NCI-H510A (cell line): ENCODE measurements around the gene EEFSEC.
"Not testable (repeated sequence)": the region's sequence is repeated elsewhere in the genome, so short reads cannot be mapped to it uniquely, and the experiment has no call there.

Experiments
- DNase-seq: peaks from one replicate; lab custom pipeline; 2025; lab: John Stamatoyannopoulos, UW

Gene EEFSEC

DNA sequence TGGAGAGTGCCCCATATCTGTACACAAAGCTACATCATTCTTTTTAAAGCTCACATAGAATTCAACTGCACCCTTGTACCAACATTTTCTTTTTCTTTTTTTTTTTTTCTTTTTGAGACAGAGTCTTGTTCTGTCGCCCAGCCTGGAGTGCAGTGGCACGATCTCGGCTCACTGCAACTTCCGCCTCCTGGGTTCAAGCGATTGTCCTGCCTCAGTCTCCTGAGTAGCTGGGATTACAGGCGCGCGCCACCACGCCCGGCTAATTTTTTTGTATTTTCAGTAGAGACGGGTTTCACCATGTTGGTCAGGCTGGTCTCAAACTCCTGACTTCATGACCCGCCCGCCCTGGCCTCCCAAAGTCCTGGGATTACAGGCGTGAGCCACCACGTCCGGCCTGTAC, 1.1 kb downstream of the EEFSEC start:
- not testable (repeated sequence) for DNase-seq

DNA sequence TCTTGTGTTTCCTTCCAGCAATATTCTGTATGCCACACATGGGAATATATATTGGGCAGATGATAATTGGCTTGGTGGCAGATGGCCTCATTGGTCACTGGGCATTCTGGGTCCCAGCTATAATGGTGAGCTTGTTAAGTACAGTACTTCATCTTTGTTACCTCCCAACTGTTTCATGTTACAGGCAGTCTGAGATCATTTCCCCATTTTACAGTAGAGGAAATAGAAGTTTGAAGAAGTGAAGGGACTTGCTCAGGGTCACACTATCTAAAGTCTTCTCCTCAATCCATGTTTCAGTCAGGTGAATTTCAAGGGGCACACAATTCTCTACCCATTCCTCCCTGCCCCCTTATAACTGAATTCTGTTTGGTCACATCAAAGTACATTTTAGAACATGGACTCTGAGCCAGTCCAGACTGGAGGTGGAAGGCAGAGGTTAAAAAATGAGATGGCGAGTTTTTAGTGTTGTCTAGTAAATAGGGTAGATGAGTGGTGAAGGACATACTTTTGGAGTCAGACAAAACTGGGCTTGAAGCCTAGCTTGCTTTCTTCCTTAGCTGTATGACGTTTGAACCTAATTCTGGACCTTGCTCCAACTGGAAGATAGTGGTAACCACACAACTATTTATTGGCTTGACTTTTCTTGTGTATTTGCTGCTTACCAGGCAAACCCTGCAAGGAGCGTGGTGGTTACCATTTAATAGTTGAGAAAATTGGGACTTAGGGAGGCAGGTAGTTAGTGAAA, 2.5 kb downstream of the EEFSEC start:
- no peak for DNase-seq

DNA sequence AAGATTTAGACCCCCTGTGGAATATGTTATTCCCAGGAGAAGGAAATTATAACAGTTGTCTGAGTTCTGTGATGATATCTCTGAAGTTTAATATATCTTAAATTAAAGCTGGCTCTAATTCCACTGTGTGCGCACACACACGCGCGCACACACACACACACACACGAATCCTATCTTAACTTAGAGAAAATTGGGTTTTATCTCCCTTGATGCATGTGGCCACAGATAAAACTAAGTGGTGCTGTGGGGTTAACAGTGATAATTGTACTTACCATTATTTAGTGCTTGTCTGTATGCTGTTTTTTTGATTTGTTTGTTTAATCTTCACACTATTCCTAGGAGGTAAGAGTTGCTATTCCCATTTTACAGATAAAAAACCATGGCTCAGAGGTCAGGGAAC, 7.4 kb downstream of the EEFSEC start:
- DNase-seq, result no peak

DNA sequence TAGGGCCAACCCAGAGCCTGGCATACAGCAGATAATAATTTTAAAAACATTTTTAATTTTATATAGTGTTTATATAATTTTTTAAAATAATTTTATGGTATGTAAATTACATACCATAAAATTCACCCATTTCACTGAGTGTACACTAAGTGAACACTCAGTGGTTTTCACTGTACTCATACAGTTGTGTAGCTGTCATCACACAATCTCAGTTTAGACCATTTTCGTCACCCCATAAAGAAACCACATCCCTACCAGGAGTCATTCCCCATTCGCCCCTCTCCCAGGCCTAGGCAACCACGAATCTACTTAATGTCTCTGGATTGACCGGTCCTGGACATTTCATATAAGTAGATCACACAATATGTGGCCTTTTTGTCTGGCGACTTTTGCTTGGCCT, 10.2 kb downstream of the EEFSEC start:
- DNase-seq, result no peak

DNA sequence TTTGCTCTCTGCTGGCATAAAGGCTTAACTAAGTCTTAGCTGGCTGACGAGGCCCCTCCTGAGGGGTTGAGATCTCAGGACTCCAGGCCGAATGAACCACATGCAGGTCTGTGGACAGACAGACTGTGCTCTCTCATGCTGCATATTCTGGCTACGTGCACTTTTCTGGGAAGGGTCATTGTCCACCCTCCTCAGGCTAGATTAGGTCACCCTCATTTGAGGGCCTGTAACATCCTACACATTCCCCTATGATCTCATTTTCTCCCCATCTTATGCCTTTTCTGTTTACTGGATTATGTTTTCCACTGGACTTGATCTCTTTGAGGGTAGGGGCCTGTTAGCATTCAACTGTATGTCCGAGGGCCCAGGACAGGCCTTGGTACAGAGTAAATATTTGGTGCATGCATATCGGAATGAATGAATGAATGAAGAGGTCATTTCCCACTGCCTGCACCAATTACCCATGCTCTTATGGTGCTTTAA, 13.7 kb downstream of the EEFSEC start:
- DNase-seq, result no peak

DNA sequence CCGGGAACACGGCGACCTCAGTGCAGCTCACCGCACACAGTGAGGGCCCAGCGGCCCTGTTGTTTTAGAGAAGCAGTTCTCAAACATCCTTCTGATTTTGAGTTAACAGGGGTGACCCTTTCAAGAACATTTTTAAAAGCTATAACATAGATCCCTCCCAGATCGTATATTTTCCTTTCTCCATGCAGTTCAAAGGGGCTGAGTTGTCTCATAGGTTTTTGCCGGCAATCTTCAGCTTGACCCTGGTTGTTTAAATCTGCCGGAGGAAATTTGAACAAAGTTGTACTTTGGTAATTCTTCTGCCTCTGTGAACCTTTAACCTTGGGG, 14.3 kb downstream of the EEFSEC start:
- no peak for DNase-seq

DNA sequence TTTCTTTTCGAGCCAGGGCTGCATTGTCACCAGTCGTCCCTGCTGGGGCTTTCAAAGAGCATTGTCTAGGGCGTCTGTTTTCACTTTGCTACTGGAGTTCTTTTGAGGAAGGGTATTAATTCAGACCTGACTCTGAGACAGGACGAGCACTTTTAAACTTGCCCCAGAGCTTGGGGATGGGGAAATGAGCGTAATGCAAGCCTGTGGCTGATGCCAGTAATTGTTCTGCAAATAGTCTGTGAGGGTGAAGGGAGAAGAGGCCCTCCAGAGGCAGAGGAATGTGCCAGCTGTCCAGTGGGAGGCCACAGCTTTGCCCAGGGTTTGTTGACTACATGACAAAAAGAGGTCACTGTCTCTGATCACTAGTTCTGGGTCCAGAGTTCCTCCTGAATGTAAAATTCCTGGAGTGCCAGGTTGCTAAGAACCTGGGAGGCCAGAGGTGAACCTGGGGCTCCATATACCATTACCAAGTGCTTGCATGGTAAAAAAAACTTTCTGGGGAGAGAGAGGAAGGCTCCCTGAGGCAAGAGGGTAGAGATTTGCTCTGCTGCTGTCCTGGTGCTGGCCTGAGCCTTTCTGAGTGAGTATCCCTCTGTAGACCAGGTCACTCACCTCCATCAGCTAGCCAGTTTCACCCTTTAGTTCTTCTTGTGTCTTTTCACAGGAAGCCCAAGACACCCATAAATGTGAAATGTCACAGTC, 14.8 kb downstream of the EEFSEC start:
- no peak for DNase-seq

DNA sequence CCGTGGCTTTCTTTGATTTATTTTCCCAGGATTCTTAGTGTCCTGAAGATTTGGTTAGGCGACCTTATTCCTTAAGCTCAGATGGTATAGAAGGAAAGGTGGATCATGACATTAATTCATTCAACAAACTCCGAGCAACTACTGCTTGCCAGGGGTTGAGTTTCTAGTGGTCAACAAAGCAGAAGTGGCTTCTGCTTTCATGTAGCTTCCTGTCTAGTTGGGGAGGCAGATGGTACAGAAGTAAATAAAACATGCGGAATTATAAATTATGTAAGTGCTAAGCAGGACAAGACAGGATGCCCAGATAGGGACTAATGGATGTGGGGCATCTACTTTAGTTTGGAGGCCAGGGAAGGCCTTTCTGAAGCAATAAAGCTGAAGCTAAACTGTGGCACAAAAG, 15.6 kb downstream of the EEFSEC start:
- DNase-seq, result no peak

DNA sequence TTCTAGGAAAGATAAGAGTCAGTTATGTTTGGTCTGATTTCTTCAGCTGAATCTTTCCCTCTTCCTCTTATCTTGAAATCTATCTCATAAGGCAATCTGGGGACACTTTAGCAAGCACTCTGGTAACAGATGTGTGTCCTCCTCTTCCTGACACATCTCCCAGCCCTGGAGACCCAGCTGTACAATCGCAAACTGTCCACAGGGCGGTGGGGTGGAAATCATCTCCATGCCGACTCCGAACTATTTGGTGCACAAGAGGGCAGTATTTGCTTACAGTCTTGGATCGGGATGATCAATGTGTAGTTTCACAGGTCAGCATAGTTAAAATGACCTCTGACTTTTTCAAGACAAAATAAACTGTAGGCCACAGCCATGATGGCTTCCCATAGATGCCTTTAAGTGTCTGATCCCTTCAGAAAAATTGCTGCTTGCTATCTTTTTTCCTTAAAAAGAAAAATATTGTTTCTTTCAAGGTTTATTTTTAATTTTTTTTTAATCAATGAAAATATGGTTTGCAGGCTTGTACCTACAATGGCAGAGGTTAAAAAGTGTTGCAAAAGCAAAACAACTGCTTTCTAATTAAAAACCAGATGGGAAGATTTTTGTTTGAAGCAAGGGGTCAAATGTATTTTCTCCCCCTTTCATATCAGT, 17.7 kb downstream of the EEFSEC start:
- no peak for DNase-seq

DNA sequence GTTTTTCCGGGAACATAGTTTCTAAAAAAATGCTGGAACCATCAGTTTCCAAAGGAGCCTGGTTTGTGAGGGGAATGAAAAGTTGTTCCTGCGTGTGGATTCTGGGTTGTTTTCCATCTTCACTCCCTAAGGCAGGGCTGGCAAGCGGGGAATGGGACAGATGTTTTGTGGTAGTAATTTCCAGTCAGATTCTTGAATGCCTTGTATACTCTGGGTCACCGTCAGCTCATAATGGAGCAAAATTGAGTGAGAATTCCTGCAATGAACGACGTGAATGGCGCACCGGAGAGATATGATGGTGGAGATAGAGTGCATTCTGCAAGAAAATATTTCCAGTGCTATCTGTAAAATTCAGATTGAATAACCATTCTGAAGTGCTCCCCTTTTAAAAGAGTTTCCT, 19.9 kb downstream of the EEFSEC start:
- no peak for DNase-seq

DNA sequence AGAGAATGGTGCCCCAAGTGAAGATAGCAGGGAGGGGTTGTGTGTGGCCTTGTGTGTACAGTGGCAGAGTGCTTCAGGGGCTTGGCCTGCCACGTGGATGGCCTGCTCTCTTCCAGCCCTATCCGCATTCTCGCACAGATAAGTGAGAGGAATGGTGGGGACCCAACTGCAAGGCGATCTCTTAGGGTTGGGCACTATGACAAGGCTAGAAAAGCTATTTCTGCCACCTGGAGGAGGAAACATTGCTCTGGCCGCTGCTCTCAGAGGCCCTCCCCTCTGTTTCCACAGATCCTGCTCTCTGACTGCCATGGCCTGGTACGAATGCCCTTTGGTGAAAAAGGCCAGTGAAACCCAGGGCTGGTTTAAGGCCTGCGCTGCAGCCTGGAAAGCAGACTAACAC, 20.6 kb downstream of the EEFSEC start:
- no peak for DNase-seq

DNA sequence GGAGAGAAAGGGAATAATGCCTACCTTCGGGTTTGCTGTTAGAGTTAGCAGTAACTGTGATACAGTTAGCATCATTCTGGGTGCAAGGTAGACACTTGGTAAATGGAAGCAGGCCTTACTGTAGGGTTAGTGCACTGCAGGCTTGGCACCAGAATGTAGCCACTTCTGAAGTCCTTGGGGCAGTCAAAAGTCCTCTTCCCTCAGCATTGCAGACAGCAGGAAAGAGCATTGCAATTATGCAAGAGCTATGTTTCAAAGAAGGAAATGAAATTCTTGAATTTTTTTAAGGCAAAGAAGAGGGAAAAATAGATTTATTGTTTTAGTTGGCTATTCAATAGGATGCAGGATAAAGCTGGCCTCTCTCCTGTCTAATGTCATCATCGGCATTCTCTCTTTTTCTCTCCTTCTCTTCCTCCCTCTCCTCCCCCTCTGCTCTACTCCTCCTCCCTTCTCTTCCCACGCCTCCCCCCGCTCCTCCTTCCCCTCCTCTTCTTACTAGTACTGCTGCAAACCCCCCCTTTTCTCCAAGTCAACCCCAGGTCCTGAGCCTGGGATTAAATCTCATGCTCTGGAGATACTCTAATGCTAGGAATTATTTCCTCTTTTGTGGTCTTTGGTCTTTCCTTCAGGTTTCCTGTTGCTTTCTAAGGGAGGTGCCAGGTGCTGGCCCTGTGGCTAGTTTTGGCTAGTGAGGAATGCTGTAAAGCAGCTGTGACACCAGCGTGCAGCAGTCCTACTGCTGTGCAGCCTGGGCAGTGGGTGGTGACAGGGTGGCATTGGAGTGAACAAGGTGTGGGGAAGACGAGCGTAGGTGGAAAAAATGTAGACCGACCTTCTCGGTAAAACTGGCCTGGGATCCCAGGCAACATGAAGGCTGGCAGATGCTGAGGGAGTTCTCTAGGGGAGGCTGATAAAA, 21.7 kb downstream of the EEFSEC start:
- DNase-seq, result no peak

DNA sequence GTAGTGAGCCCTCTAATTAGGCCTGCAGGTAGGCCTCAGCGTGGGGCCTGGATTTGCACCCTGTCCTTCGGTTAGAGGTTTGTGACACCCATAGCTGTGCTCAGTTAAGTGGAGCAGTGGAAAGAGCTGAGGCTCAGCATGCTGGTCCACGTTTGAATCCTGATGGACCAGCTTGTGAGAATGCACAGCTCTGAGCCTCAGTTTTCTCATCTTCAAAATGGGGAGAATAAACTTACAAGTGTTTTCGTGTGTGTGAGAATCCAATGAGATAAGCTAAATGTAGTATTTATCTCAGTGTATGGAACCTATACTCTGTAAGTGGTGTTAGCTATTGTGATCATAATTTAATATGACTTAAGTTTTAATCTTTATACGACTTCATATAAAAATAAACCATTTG, 22.5 kb downstream of the EEFSEC start:
- no peak for DNase-seq

DNA sequence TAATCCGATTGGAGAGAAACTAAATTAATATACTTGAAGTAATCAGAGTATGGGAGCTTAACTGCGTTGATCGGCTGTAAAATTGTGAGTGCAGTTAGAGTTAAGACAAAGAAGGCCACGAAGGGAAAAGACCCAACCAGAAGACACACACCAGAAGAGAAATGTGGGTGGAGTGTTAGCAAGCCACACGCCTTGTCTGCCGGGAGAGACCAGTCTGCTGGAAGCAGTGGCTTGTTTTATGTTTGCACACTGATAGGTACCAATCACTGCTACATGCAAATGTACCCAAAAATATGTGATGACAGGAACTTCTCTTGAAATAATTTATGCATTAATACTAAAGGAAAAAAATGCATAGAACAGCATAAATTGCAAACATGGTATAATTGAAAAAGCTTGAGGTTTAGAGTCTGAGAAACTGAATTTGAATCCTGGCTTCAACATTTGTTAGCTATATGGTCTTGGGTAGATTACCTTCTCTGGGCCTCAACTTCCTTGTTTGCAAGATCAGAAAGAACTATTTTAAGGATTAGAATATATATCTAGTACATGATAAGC, 23.1 kb downstream of the EEFSEC start:
- DNase-seq, result no peak

DNA sequence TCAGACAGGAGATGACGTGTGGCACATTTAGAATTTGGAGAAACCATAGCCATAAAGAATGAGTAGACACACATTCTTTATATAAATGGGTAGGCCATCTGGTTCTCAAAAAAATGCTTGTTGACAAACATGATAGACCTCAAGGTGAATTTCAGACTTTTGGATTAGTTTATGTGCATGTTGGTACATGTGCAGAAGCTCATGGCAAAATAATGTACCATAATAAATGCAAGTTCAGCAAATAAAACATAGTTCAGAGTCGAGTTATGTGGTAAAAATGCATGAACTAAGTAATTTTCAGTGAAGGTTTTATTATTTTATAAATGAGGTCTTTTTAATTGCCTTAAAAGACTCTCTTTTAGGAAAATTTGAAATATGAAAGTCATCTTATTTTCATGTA, 24.6 kb downstream of the EEFSEC start:
- DNase-seq, result no peak

DNA sequence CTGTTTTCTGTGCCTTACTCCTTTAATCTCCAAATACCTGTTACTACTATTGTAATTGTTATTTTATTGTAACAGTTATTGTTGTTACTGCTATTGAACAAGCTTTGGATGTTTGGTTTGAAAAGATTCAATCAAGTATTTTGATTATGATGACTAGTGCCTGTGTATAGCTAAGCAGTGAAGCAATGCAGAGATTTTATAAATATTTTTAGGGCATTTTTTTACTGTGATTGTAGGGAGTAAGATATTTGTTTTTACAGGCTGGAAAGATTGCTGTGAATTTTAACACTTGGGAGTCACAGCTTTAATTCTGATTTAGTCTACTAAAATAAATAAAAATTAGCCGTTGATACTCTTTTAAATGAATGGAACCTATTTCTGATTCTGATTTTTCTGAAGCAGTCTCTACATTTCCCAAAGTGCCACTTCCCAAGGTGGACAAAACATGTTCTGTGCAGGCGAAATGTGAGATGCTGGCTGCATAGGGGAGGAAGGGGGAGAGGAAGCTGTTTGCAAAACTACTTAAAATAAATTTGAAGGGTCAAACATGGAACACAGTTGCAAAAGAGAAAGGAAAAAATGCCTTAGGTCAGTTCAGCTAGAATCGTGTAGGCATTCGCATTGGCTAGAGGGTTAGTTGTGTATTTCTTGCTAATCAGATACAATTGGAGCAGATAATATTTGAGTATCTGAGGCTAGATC, 25.7 kb downstream of the EEFSEC start:
- no peak for DNase-seq

DNA sequence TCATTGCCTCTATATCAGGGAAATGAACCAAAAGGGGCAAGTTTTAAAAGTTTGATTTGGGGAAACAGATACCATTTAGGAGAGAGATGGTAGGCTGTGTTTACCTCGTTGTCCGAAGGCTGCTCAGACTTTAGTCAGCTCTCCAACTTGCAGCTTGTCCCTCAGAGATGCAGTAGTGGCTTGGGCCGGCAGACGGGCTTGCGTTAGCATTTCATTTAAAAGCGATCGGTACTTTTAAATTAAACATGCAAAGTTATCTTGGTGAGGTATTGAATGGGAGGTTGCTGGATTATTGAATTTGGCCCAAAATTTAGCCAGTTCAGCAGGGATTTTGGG, 26.2 kb downstream of the EEFSEC start:
- no peak for DNase-seq

DNA sequence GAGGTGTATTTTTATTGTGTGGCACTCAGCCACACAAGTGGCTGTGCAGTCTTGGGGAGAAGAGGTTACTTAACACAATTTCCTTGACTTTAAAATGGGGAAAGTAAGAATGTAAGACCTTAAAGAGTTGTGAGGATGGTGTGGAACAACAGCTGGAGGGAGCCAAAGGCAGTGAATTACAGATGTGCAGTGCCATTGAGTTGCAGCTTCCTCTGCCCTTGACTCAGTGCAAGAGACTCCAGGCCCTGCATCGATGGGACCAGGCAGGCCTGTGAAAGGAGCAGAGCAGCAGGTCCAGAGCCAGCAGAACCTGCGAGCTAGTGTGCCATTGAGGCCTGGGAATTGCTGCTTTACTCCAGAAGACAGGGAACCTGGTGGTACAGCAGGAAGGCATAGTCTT, 27.2 kb downstream of the EEFSEC start:
- no peak for DNase-seq

DNA sequence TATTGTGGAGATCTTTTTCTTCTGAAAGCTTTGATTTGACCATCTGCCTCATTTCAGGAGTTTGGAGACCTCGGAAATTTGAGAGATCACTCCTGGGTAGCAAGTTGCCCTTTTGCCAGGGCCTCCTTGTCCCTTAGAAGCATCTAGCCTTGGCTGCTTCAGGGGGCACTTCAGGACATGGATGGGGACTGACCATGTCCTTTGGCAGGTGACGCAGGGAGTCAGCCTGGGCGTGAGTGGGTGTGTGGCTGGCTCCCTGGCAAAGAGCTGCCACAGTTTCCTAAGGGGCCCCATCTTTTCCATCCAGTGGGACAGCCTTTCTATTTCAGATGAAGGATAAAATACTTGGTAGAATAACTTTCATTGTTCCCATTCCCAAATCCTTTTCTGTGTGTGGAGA, 27.6 kb downstream of the EEFSEC start:
- DNase-seq, result no peak

DNA sequence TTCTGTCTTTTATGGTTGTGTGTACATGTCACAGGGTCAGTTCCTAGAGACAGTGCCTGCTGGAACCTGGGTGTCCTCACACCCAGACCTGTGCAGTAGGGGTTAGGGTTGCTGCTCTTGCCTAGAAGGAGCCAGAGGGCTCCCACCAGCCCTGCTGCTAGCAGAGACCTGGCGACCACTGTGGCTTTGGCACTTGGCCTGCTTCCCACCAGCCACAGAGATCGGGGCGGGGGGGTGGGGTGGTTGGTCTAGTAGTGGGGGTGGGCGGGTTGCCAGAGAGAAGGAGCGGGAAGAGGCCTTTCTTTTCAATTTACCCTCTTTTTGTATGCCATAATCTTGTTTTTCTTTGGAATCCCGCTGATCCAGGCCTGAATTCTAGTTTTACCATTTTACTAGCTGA, 29.4 kb downstream of the EEFSEC start:
- no peak for DNase-seq

DNA sequence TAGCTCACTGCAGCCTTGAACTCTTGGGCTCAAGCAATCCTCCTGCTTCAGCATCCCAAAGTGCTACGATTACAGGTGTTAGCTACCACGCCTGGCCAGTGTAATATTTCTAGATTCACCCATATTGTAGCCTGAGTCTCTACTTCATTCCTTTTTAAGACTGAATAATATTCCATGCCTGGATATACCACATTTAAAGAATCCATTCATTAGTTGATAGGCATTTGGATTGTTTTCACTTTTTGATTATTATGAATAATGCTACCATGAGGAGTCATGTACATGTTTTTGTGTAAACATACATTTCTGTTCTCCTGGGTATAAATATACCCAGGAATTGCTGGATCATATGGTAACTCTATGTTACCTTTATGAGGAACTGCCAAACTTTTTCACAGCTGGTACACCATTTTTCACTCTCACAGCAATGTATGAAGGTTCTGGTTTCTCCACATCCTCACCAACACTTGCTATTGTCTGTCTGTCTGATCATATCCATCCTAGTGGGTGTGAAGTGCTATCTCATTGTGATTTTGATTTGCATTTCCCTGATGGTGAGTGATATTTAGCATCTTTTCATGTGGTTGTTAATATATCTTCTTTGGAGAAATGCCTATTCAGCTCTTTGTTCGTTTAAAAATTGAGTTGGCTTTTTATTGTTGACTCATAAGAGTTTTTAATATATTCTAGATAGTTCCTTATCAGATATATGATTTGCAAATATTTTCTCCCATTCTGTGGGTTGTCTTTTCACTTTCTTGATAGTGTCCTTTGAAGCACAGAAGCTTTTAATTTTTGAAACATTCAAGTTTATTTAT, 32.6 kb downstream of the EEFSEC start:
- DNase-seq, result no peak
